22Rv1 (cell line): Measurements from ENCODE around the gene JPH3.

Source experiments
- H3K27ac ChIP-seq: fragments of 450-650 bp; 2 replicates; pipeline ENCODE4 v1.5.1; 2017
- ZFX ChIP-seq: fragments of 450-650 bp; IDR thresholded peaks from 2 replicates; pipeline ENCODE4 v1.6.1; 2017; ENCODE audit warnings: antibody characterized with exemption, borderline replicate concordance
- TF ChIP-seq, protein P1 (sequence below): fragments of 450-650 bp; IDR thresholded peaks from 2 replicates; pipeline ENCODE4 v1.5.1; 2017; ENCODE audit warnings: mild to moderate bottlenecking

The JPH3 gene

DNA sequence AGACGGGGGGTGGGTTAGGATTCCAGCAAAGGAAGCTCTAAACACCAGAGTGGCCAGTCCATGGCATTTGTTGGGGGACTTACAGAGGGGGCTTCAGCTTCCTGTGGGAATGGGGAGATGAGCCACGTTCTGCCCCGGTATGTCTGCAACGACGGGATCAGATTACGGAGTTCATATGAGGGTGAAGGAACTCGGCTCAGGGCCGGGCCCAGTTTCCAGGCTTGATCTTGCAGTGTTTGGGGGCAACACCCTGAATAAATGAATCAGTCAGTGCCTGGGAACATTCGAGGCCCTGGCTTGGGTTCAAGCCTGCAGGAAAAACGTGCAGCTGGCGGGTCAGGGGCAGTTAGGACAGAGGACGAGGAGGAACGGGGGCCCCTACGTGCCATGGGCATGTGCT lies 54.0 kb downstream of the JPH3 start:
- TF ChIP-seq ZFX: no peak
- TF ChIP-seq, protein P1, sequence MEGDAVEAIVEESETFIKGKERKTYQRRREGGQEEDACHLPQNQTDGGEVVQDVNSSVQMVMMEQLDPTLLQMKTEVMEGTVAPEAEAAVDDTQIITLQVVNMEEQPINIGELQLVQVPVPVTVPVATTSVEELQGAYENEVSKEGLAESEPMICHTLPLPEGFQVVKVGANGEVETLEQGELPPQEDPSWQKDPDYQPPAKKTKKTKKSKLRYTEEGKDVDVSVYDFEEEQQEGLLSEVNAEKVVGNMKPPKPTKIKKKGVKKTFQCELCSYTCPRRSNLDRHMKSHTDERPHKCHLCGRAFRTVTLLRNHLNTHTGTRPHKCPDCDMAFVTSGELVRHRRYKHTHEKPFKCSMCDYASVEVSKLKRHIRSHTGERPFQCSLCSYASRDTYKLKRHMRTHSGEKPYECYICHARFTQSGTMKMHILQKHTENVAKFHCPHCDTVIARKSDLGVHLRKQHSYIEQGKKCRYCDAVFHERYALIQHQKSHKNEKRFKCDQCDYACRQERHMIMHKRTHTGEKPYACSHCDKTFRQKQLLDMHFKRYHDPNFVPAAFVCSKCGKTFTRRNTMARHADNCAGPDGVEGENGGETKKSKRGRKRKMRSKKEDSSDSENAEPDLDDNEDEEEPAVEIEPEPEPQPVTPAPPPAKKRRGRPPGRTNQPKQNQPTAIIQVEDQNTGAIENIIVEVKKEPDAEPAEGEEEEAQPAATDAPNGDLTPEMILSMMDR: no peak

DNA sequence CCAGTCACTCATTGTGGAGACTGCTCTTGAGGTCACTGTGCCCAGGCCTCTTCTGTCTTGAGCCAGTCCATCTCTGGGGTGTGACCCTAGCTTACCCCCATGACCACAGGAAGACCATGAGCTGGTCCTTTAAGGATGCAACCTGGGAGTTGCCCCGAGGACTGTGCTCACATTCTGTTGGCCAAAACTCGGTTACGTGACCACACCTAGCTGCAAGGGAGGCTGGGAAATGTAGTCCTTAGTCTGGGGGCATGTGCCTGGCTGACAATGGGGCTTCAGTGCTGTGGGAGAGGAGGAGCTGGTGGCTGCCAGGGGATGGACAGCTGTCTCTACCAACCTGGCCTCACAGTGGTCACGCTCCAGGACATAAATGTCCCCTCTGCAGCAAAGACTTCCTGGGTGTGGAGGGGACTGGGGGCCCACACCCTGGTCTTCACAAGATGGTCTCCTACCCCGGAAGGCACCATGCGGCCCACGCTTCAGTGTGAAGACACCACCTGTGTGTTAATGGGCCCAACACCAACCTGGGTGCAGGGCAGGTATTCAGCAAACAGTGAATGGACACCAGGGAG lies 55.4 kb downstream of the JPH3 start:
- no peak overlapping the region for H3K27ac ChIP-seq
- TF ChIP-seq, protein P1: no peak
- TF ChIP-seq ZFX: no peak

More for the DNA sequence above, 54.0 kb downstream of the JPH3 start:
- H3K27ac ChIP-seq: no peak overlapping the region

DNA sequence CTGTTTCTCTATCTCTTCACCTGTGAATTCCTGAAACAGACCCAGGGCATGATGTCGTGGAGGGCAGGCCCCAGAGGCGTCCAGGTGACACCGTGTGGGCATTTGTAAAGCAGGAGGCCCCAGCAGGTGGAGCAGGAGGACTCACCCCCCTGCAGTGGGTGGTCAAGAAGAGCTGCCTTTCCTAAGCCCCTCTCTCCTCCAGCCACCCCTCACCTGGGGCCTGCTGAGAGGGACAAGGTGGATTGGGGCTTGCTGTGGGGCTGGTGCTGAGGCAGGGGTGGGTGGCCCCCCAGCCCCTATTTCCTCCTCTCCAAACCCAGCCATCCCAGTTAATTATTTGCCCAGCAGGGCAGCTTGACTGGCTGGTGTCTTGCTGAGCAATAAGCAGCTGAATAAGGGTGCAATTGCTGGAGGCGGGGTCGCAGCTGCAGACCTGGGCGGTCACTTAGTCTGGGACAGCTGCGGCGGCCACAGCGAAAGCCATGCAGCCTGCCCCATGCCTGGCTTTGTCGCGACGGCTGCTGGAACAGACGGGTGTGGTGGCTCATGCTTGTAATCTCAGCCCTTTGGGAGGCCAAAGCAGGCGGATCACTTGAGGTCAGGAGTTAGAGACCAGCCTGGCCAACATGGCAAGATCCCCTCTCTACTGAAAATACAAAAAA lies 56.4 kb downstream of the JPH3 start:
- H3K27ac ChIP-seq: no peak overlapping the region
- TF ChIP-seq ZFX: no peak
- TF ChIP-seq, protein P1: no peak

DNA sequence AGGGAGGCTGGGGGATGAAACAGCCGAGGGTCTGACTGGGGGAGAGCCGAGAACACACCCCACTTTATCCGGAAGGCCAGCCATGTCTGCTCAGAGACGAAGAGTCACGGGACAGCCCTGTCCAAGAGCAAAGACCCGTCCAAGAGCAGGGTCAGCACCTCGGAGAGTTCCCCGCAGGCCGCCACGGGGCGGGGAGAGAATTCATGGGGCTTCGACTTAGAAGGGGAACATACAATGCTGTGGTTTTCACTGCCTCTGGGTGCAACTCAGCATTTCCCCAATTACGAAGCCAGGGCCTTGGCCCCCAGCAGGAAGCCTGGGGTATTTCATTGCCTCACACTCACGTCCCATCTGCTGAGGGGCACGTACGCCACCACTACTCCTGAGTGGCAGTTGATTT lies 59.3 kb downstream of the JPH3 start:
- TF ChIP-seq, protein P1: no peak
- TF ChIP-seq ZFX: no peak
- H3K27ac ChIP-seq: no peak overlapping the region

DNA sequence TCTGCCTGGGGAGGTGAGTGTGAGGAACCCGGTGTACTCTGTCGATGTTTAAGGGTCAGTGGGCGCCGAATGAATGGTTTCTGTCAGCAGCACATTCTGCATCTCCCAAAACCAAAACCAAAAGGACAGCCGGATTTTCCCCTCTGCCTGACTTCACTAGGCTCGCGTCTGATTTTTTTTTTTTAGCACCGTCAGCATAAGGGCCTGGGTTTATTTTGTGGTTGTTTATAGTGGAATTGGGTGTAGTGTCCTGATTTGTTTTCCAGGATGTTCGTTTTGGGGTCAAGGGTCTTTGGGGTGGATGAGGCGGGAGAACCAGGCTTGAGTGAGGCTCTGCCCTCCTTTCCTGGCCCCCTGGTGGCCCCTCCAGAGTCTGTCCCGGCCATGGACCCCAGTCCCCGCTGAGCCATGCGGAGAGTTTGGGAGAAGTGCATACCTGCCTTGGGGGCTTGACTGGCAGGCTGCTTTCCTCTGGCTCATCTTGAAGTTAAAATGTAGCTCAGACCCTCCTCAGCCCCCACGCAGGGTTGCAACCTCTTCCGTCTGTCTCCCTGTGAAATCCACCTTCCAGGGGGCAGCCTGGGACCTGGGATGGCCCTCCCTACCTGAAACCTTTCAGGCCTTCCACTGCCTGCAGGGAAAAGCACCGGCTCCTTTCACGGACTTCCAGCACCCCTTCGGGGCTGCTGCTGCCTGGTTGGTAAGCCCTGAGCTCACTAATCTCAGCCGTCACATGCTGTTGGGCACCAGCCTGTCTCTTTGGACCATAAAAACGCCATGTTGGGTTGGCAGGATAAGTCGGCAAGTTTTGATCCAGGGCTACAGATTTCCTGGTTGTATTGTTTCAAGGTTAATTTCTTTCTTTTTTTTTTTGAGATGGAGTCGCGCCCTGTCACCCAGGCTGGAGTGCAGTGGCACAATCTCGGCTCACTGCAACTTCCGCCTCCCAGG lies 60.2 kb downstream of the JPH3 start:
- TF ChIP-seq, protein P1: no peak
- no peak for TF ChIP-seq ZFX
- no peak overlapping the region for H3K27ac ChIP-seq

DNA sequence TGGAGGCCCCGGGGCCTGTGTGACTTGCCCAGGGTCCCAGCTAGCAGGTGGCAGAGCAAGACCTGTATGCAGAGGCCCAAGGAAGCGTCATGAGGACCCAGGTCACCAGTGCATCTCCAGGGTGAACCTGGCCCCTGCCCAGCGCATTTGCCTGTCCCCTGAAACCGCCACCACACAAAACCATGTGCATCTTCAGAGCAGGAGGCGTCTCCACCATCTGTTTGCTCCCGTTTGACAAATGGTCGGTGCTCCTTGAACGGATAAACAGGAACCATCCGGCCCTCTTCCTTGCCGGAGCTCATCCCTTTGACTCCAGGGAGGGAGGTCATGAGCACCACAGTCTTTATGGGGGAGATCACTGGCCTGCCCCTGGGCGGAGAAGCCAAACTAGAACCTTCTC lies 62.5 kb downstream of the JPH3 start:
- H3K27ac ChIP-seq: no peak overlapping the region
- no peak for TF ChIP-seq ZFX
- TF ChIP-seq, protein P1: no peak
